ENCODE measurements around the gene MFN1.

- TF ChIP-seq CTCF (IDR thresholded peaks at IDR 0.05; ENCODE audit: low read length) (no peak), EZH2 (optimal IDR thresholded peaks at IDR 0.05; ENCODE audit: low read depth, low read length) (no peak)
Measured at GRCh38 chr3:179404307-179404706, 56.8 kb downstream of the MFN1 start.
